Lower leg skin (tissue), 4 donors: ENCODE measurements around the gene GANC. TPM values are rescaled to one million over a fixed set of nuclear protein-coding genes. Genes with fewer than 3 reads are reported as not detected.

Source experiments
- DNase-seq, 2 donors: peaks; one replicate each; pipeline ENCODE4 v3.0.0-alpha.2; 2019; ENCODE audit warnings: low spot score in 2 of 2
- H3K4me3 ChIP-seq: fragments of 200-600 bp; sonication (generic); 2 replicates; pipeline ENCODE4 v1.5.1; 2017; ENCODE audit warnings: mild to moderate bottlenecking, low read depth; ENCODE audit not compliant: poor library complexity, severe bottlenecking
- POLR2A ChIP-seq, 2 donors: fragments of 450-650 bp; IDR thresholded peaks; one replicate each; pipeline ENCODE4 v1.6.1; 2016 to 2017; ENCODE audit warnings: antibody characterized with exemption in 2 of 2, mild to moderate bottlenecking in 1 of 2, moderate library complexity in 1 of 2
- WGBS, 2 donors: methylation state at CpG; one replicate each; pipeline ENCODE4 v1.1.5; 2018; 5-methylcytosine and 5-hydroxymethylcytosine counted together
- intact Hi-C: fragments of 100-400 bp; cut with DNase I; formaldehyde crosslinking; loops from one replicate; pipeline ENCODE4 v1.15.0; 2023; ENCODE audit warnings: low total_unique reads
- total RNA-seq, 4 donors: library from RNA; depleted of rRNA; stranded (reverse); fragments of >200 nt; gene quantifications; one replicate each; pipeline ENCODE4 v1.1.0, GENCODE V29; 2016
- TF ChIP-seq, protein P1 (sequence below), 3 donors: fragments of 450-650 bp; IDR thresholded peaks; one replicate each; pipeline ENCODE4 v1.5.1; 2016; ENCODE audit warnings: antibody characterized with exemption in 3 of 3, mild to moderate bottlenecking in 3 of 3, moderate library complexity in 2 of 3

The GANC gene
- total RNA-seq, 4 donors from 2014 or later: 10.5 to 26.4 (median 22.0) TPM

DNA sequence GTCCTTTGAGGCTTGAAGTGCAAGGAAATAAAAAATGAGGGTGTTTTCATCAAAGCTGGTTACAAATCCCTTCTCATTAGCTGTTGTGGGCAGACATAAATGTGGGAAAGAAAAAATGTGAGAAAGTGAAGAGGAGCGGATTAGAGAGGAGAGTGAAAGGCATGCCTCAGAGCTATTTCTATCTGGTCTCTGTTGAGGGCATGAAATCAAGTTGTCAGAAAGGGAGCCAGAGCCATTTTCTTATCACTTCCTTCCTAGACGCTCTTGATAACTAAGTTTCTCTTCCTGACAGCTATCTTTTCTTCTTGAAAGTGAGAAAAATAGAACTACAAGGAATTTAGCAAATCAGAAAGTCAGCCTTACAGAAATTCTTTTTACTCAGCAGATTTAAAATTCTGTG lies 65.5 kb downstream of the GANC start:
- no peak for TF ChIP-seq POLR2A (IDR thresholded peaks at IDR 0.05)
- TF ChIP-seq, protein P1, sequence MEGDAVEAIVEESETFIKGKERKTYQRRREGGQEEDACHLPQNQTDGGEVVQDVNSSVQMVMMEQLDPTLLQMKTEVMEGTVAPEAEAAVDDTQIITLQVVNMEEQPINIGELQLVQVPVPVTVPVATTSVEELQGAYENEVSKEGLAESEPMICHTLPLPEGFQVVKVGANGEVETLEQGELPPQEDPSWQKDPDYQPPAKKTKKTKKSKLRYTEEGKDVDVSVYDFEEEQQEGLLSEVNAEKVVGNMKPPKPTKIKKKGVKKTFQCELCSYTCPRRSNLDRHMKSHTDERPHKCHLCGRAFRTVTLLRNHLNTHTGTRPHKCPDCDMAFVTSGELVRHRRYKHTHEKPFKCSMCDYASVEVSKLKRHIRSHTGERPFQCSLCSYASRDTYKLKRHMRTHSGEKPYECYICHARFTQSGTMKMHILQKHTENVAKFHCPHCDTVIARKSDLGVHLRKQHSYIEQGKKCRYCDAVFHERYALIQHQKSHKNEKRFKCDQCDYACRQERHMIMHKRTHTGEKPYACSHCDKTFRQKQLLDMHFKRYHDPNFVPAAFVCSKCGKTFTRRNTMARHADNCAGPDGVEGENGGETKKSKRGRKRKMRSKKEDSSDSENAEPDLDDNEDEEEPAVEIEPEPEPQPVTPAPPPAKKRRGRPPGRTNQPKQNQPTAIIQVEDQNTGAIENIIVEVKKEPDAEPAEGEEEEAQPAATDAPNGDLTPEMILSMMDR (IDR thresholded peaks at IDR 0.05): no peak
- H3K4me3 ChIP-seq: no peak overlapping the region
- no peak for DNase-seq
- intact Hi-C loops: no loop called here
- 56% methylated on average over 2 of the region's 2 CpGs for WGBS, 2 donors

DNA sequence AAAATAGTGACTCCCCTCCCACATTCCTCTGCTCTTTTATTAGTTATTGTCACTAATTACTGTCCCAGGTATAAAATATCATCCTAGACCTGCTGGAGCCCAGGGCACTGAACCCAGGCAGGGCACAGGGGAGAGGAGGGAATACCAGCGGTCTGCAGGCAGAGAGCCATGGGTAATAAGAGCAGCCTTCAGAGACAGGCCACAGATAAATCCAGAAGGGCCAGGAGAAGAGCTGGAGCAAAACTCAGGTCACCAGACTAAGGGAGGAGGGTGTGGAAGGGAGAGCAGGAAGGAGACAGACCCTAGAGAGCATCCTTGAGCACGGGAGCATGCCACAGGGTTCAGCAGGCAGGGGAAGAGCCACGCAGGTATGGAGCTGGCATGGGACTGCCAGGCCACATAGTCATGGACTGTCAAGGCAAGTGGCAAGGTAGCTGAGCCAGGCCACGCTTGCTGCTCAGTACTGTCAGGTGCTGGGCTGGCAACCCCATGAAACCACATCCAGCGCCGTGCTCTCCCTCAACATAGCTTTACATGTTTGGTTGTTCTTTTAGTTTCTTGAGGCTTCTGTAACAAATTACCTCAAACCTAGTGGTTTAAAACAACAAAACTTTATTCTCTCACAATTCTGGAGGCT lies 70.7 kb downstream of the GANC start:
- TF ChIP-seq POLR2A (IDR thresholded peaks at IDR 0.05): no peak
- TF ChIP-seq, protein P1 (IDR thresholded peaks at IDR 0.05): no peak
- H3K4me3 ChIP-seq: no peak overlapping the region
- intact Hi-C loops: no loop called here
- 94 to 96% methylated on average over 6 of the region's 6 CpGs for WGBS, 2 donors
- no peak for DNase-seq

DNA sequence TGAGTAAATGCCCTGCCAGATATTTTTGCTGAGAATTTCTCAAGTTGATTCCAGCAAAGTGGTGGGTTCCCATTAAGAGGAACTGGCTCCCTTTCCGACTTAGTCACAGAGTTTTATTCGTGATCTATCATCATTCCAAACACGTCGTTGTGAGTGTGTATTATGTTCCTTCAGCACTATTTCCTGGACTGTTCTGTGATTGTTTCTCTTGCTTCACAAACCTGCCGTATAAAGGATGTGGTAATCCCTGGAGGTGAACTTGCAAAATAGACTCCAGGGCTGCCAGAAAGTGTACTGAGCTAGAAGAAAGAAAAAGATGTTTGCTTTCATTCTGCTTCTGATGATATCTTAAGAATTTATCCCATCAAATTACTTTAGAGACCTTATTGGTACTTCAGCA lies 71.8 kb downstream of the GANC start:
- no peak overlapping the region for H3K4me3 ChIP-seq
- TF ChIP-seq, protein P1 (IDR thresholded peaks at IDR 0.05): no peak
- no peak for TF ChIP-seq POLR2A (IDR thresholded peaks at IDR 0.05)
- DNase-seq: no peak
- intact Hi-C loops: no loop called here
- WGBS, 2 donors: 57 to 66% methylated on average over 5 of the region's 5 CpGs

DNA sequence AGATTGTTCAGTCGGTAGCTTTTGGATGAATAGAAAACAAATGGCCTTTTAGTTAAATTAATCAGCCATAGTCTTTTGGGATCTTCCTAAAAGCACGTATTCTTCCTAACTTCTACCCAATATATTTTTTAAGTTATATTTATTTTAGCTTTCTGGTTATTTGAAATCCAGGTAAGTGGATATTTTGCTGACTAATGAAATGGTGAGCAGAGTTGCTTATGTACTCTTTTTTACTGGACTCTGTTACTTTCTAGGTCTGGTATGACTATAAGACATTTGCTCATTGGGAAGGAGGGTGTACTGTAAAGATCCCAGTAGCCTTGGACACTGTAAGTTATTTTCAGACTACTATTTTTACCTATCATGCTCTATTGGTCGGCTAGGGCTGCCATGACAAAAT lies 72.5 kb downstream of the GANC start:
- DNase-seq: no peak
- WGBS, 2 donors: 95 to 98% methylated on average over 3 of the region's 3 CpGs

DNA sequence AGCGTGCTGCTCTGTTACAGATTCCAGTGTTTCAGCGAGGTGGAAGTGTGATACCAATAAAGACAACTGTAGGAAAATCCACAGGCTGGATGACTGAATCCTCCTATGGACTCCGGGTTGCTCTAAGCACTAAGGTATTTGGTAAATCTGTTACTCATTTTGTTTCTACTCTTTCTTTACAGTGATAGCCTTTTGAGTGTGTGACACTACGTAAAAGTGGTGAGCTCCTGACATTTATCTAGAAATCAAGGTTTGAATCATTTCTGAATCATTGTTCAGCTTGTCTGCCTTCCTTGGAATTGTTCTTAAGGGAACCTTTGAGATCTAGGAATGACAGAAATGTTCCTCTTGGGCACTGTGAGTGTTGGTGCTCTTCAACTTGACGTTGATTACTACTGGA lies 75.1 kb downstream of the GANC start:
- no peak for TF ChIP-seq POLR2A (IDR thresholded peaks at IDR 0.05)
- TF ChIP-seq, protein P1 (IDR thresholded peaks at IDR 0.05): no peak
- DNase-seq: no peak
- H3K4me3 ChIP-seq: no peak overlapping the region
- 86 to 90% methylated on average over 5 of the region's 5 CpGs for WGBS, 2 donors
- intact Hi-C loops: no loop called here

More for the DNA sequence above, 72.5 kb downstream of the GANC start:
- no peak for TF ChIP-seq POLR2A (IDR thresholded peaks at IDR 0.05)
- TF ChIP-seq, protein P1 (IDR thresholded peaks at IDR 0.05): no peak
- no peak overlapping the region for H3K4me3 ChIP-seq
- intact Hi-C loops: no loop called here

DNA sequence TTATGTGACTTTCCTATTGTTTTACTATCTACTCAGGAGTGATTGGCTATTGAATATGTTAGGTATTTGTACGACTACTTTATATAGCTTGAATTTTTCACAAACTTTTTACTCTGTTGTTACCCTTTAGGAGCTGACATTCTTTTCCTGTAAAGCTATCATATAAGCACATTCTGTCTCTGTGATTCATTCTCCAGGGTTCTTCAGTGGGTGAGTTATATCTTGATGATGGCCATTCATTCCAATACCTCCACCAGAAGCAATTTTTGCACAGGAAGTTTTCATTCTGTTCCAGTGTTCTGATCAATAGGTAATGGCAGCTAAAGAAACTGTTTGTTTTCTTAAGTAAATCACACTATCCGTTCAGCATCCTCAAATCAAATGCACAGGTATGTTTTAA lies 76.2 kb downstream of the GANC start:
- no peak overlapping the region for H3K4me3 ChIP-seq
- DNase-seq: no peak
- no peak for TF ChIP-seq POLR2A (IDR thresholded peaks at IDR 0.05)
- TF ChIP-seq, protein P1 (IDR thresholded peaks at IDR 0.05): no peak
- intact Hi-C loops: no loop called here
- WGBS, 2 donors: 98% methylated on average over 2 of the region's 2 CpGs
